H9 (cell line): Measurements from ENCODE around the gene CXCL3. TPM values are rescaled to one million over a fixed set of nuclear protein-coding genes. Genes with fewer than 3 reads are reported as not detected.

Experiments used
- DNase-seq: peaks from one replicate; pipeline ENCODE4 v3.0.0-alpha.2; 2017
- H2AFZ ChIP-seq: one replicate; pipeline ENCODE4 v1.6.1; 2013; ENCODE audit warnings: mild to moderate bottlenecking, low read length, control low read depth, moderate library complexity
- H2AK5ac ChIP-seq: 2 replicates; pipeline ENCODE4 v1.6.1; 2013; ENCODE audit warnings: low read length, control low read depth, mixed read lengths; ENCODE audit not compliant: insufficient read length
- H2BK120ac ChIP-seq: one replicate; pipeline ENCODE4 v1.6.1; 2013; ENCODE audit warnings: low read depth, mild to moderate bottlenecking, low read length, control low read depth, inconsistent platforms; ENCODE audit not compliant: poor library complexity, severe bottlenecking
- H2BK12ac ChIP-seq: 2 replicates; pipeline ENCODE4 v1.6.1; 2013; ENCODE audit warnings: low read length, control low read depth, mixed read lengths, low read depth; ENCODE audit not compliant: insufficient read length
- H2BK15ac ChIP-seq: 2 replicates; pipeline ENCODE4 v1.6.1; 2013; ENCODE audit warnings: low read depth, low read length, control low read depth
- H2BK20ac ChIP-seq: one replicate; pipeline ENCODE4 v1.6.1; 2013; ENCODE audit warnings: low read depth, mild to moderate bottlenecking, low read length, control low read depth, inconsistent platforms; ENCODE audit not compliant: poor library complexity, severe bottlenecking
- H2BK5ac ChIP-seq: 2 replicates; pipeline ENCODE4 v1.6.1; 2013; ENCODE audit warnings: low read length, control low read depth, mixed read lengths; ENCODE audit not compliant: insufficient read length
- H3K14ac ChIP-seq: 2 replicates; pipeline ENCODE4 v1.6.1; 2013; ENCODE audit warnings: low read length, control low read depth; ENCODE audit not compliant: insufficient read depth
- H3K18ac ChIP-seq: 2 replicates; pipeline ENCODE4 v1.6.1; 2013; ENCODE audit warnings: low read depth, mild to moderate bottlenecking, mixed read lengths, low read length, control low read depth; ENCODE audit not compliant: insufficient read length
- H3K23ac ChIP-seq: 2 replicates; pipeline ENCODE4 v1.6.1; 2013; ENCODE audit warnings: low read length, control low read depth, mixed read lengths, low read depth; ENCODE audit not compliant: insufficient read length
- H3K23me2 ChIP-seq: 2 replicates; pipeline ENCODE4 v1.6.1; 2013; ENCODE audit warnings: low read depth, mild to moderate bottlenecking, mixed read lengths, low read length, control low read depth; ENCODE audit not compliant: insufficient read length, poor library complexity, severe bottlenecking
- H3K27ac ChIP-seq: 2 replicates; pipeline ENCODE4 v1.5.1; 2013; ENCODE audit warnings: low read length, control low read depth, mixed read lengths, low read depth; ENCODE audit not compliant: insufficient read length
- H3K27me3 ChIP-seq: 2 replicates; pipeline ENCODE4 v1.6.1; 2013; ENCODE audit warnings: low read length, control low read depth, inconsistent platforms; ENCODE audit not compliant: insufficient read depth
- H3K4ac ChIP-seq: 2 replicates; pipeline ENCODE4 v1.6.1; 2013; ENCODE audit warnings: low read depth, mild to moderate bottlenecking, control low read depth, inconsistent platforms, low read length, moderate library complexity
- H3K4me1 ChIP-seq: 2 replicates; pipeline ENCODE4 v1.6.1; 2013; ENCODE audit warnings: low read length, control low read depth, inconsistent platforms; ENCODE audit not compliant: insufficient read depth
- H3K4me2 ChIP-seq: 2 replicates; pipeline ENCODE4 v1.6.1; 2013; ENCODE audit warnings: low read length, control low read depth, mixed read lengths; ENCODE audit not compliant: insufficient read length, insufficient read depth
- H3K56ac ChIP-seq: 2 replicates; pipeline ENCODE4 v1.6.1; 2013; ENCODE audit warnings: low read depth, mild to moderate bottlenecking, mixed read lengths, low read length, control low read depth; ENCODE audit not compliant: insufficient read length
- H3K79me1 ChIP-seq: 2 replicates; pipeline ENCODE4 v1.6.1; 2013; ENCODE audit warnings: low read depth, mild to moderate bottlenecking, moderate library complexity, low read length, control low read depth, inconsistent platforms; ENCODE audit not compliant: insufficient read depth, poor library complexity, severe bottlenecking
- H3K79me2 ChIP-seq: 2 replicates; pipeline ENCODE4 v1.6.1; 2013; ENCODE audit warnings: low read length, control low read depth, inconsistent platforms; ENCODE audit not compliant: insufficient read depth
- H3K9ac ChIP-seq: 2 replicates; pipeline ENCODE4 v1.6.1; 2013; ENCODE audit warnings: low read length, control low read depth, mixed read lengths; ENCODE audit not compliant: insufficient read length; ENCODE audit errors: extremely low read depth
- H3K9me3 ChIP-seq: one replicate; pipeline ENCODE4 v1.6.1; 2013; ENCODE audit warnings: low read depth, low read length, inconsistent platforms; ENCODE audit not compliant: control insufficient read depth
- H3T11ph ChIP-seq: one replicate; pipeline ENCODE4 v1.6.1; 2013; ENCODE audit warnings: mild to moderate bottlenecking, low read length, control low read depth, inconsistent platforms
- H4K20me1 ChIP-seq: one replicate; pipeline ENCODE4 v1.6.1; 2013; ENCODE audit not compliant: control insufficient read depth, insufficient read length, insufficient read depth
- H4K5ac ChIP-seq: 2 replicates; pipeline ENCODE4 v1.6.1; 2013; ENCODE audit warnings: low read depth, mild to moderate bottlenecking, mixed read lengths, low read length, control low read depth; ENCODE audit not compliant: insufficient read length
- H4K8ac ChIP-seq: replicated peaks from 2 replicates; pipeline ENCODE4 v1.6.1; 2013; ENCODE audit warnings: low read length, control low read depth, mixed read lengths, low read depth; ENCODE audit not compliant: insufficient read length
- H4K91ac ChIP-seq: 2 replicates; pipeline ENCODE4 v1.6.1; 2013; ENCODE audit warnings: low read depth, mild to moderate bottlenecking, moderate library complexity, mixed read lengths, low read length, control low read depth; ENCODE audit not compliant: insufficient read length
- H3K27ac Mint-ChIP-seq, 3 experiments: 2 replicates in 2 of 3; 3 replicates in 1 of 3; pipeline ENCODE4 v1.8.0; 2020 to 2021; ENCODE audit warnings: mixed read lengths in 3 of 3, mild to moderate bottlenecking in 1 of 3, moderate library complexity in 1 of 3
- H3K27me3 Mint-ChIP-seq: 2 replicates; pipeline ENCODE4 v1.8.0; 2021; ENCODE audit warnings: low read depth, mild to moderate bottlenecking, moderate library complexity, mixed read lengths
- H3K36me3 Mint-ChIP-seq, 3 experiments: 2 replicates in 2 of 3; 3 replicates in 1 of 3; pipeline ENCODE4 v1.8.0; 2020 to 2021; ENCODE audit warnings: low read depth in 3 of 3, mixed read lengths in 3 of 3; ENCODE audit not compliant: insufficient read depth in 1 of 3
- H3K4me1 Mint-ChIP-seq, 2 experiments: 2 replicates each; pipeline ENCODE4 v1.8.0; 2020; ENCODE audit warnings: mixed read lengths in 2 of 2
- H3K4me3 Mint-ChIP-seq, 2 experiments: 2 replicates in 1 of 2; 3 replicates in 1 of 2; pipeline ENCODE4 v1.8.0; 2020 to 2021; ENCODE audit warnings: mild to moderate bottlenecking in 2 of 2, mixed read lengths in 2 of 2, moderate library complexity in 1 of 2
- H3K9me3 Mint-ChIP-seq, 2 experiments: 2 replicates in 1 of 2; 3 replicates in 1 of 2; pipeline ENCODE4 v1.8.0; 2020; ENCODE audit warnings: mild to moderate bottlenecking in 2 of 2, mixed read lengths in 2 of 2, moderate library complexity in 1 of 2
- WGBS: extraction: QIAGEN DNeasy Blood & Tissue Kit; methylation state at CpG from one replicate; pipeline ENCODE4 v1.1.7; 2013; ENCODE audit warnings: missing lambda C conversion rate, low lambda C conversion rate, mixed read lengths; ENCODE audit not compliant: insufficient read length; ENCODE audit errors: extremely low coverage; 5-methylcytosine and 5-hydroxymethylcytosine counted together
- long read RNA-seq: library from polyadenylated mRNA; unstranded; transcript quantifications from one replicate; pipeline ENCODE4 v2.0.0, GENCODE V29; 2020
- total RNA-seq: library from RNA; stranded (reverse); gene quantifications from 2 replicates; pipeline ENCODE4 v1.2.1, GENCODE V29; 2021
- TF ChIP-seq, protein P1 (sequence below): fragments of 200-600 bp; sonication (generic); conservative IDR thresholded peaks from 3 replicates; pipeline ENCODE4 v1.8.0; 2021; ENCODE audit warnings: antibody characterized with exemption, mild to moderate bottlenecking

CXCL3 gene
- total RNA-seq, result 3.7 and 4.4 TPM in 2 replicates
- long read RNA-seq, transcript CXCL3-201 (4 exons, 1,075 nt), result major isoform, 7 of 11 reads
- long read RNA-seq, partial matches to known transcripts, result 0 of 11 reads
- long read RNA-seq, other reads (novel, unspliced or antisense), result 0 of 11 reads

DNA sequence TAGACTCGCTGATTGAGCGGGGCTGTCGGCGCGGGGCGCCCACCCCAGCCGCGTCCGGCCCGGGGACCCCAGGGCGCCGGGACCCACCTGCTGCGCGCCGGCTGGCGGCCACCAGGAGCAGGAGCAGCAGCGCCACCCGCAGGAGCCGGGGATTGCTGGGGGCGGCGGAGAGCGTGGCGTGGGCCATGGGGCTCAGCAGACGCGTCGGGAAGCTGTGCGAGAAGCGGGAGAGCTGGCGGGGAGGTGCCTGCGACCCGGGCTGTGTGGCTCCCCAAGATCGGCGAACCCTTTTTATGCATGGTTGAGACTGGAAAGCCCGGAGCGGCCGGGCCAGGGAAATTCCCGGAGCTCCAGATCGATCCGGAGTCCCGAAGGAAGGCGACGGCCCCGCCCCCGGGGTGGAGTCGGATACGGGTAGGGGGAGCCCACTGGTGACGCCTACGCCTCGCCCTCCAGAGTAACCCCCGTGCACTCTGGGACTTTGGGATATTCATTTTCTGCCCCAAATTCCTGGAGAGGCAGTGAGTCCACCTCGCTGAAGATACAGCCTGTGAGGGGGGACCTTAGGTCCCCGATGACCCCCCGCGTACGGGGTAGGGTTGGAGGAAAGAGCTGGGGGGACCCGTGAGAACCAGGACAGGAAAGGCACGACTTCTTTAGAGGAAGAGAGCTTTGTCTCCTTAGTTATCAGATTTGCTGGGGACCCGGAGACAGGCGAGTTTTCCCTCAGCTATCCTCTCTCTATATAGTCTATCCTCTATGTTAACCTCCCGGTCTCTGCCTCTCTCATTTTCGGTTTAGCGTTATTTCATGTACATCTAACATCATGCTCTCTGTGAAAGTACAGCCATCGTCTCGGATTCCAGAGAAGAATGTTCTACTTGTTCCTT, at the start of gene CXCL3:
CXCL3 (minus strand) TSS at position 265 of the 890 bp plus-strand sequence; CDS start at position 187, 78 bp downstream.
- H2AK5ac ChIP-seq, result no peak within 1 kb of the TSS
- no peak within 1 kb of the TSS for H2BK5ac ChIP-seq
- H3K23ac ChIP-seq, result no peak within 1 kb of the TSS
- H3K56ac ChIP-seq, result no peak within 1 kb of the TSS
- H2AFZ ChIP-seq, result peak within 1 kb of the TSS; percentile 14
- no peak within 1 kb of the TSS for H4K5ac ChIP-seq
- peak within 1 kb of the TSS; percentile 79 for H3K4me2 ChIP-seq
- H3K79me2 ChIP-seq, result no peaks in the 10 kb centered on the region
- no CpG with 5 or more reads among the region's 64 CpGs for WGBS
- TF ChIP-seq, protein P1, sequence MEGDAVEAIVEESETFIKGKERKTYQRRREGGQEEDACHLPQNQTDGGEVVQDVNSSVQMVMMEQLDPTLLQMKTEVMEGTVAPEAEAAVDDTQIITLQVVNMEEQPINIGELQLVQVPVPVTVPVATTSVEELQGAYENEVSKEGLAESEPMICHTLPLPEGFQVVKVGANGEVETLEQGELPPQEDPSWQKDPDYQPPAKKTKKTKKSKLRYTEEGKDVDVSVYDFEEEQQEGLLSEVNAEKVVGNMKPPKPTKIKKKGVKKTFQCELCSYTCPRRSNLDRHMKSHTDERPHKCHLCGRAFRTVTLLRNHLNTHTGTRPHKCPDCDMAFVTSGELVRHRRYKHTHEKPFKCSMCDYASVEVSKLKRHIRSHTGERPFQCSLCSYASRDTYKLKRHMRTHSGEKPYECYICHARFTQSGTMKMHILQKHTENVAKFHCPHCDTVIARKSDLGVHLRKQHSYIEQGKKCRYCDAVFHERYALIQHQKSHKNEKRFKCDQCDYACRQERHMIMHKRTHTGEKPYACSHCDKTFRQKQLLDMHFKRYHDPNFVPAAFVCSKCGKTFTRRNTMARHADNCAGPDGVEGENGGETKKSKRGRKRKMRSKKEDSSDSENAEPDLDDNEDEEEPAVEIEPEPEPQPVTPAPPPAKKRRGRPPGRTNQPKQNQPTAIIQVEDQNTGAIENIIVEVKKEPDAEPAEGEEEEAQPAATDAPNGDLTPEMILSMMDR, result peak; percentile 56; the same call in 2 of the 3 replicates
- no peak within 1 kb of the TSS for H2BK20ac ChIP-seq
- H2BK12ac ChIP-seq, result no peak within 1 kb of the TSS
- H4K8ac ChIP-seq, result no peak within 1 kb of the TSS
- H3K18ac ChIP-seq, result no peak within 1 kb of the TSS
- no peaks in the 10 kb centered on the region for H3K9me3 ChIP-seq
- no peak within 1 kb of the TSS for H3T11ph ChIP-seq
- no peaks in the 10 kb centered on the region for H3K27me3 ChIP-seq
- H3K14ac ChIP-seq, result no peak within 1 kb of the TSS; the same call in 1 of the 2 replicates
- DNase-seq, result peak; percentile 76
- H3K4me1 ChIP-seq, result peaks cover 7% of the 10 kb centered on the region; the same call in 1 of the 2 replicates
- H2BK15ac ChIP-seq, result no peak within 1 kb of the TSS
- peak within 1 kb of the TSS; percentile 78 to 94 for H3K4me3 Mint-ChIP-seq
- H3K27ac ChIP-seq, result no peak within 1 kb of the TSS
- H3K4ac ChIP-seq, result no peak within 1 kb of the TSS
- H3K36me3 Mint-ChIP-seq, result peaks cover 0 to 2% (median 0%) of the 10 kb centered on the region in 3 experiments; a peak in 1 of 7 replicates
- peak within 1 kb of the TSS; percentile 51 for H3K9ac ChIP-seq
- no peaks in the 10 kb centered on the region for H4K20me1 ChIP-seq
- H3K4me1 Mint-ChIP-seq, result peaks cover 24 to 32% of the 10 kb centered on the region in 2 experiments
- H2BK120ac ChIP-seq, result no peak within 1 kb of the TSS
- H3K27ac Mint-ChIP-seq, result peak within 1 kb of the TSS; percentile 27 to 96 (median 43); a peak in 5 of 7 replicates
- H3K23me2 ChIP-seq, result peaks cover 5% of the 10 kb centered on the region
- no peaks in the 10 kb centered on the region for H3K9me3 Mint-ChIP-seq
- peaks cover 12% of the 10 kb centered on the region for H3K27me3 Mint-ChIP-seq
- H3K79me1 ChIP-seq, result no peaks in the 10 kb centered on the region
- no peak within 1 kb of the TSS for H4K91ac ChIP-seq
